Measurements from ENCODE around the gene SORBS2. TPM values are rescaled to one million over a fixed set of nuclear protein-coding genes. Genes with fewer than 3 reads are reported as not detected.

SORBS2 gene
- total RNA-seq, 1 donor from 2014 or later: 18.8 TPM

- no peak for DNase-seq (ENCODE audit: low read depth)
- no peak for TF ChIP-seq CTCF (IDR thresholded peaks at IDR 0.05; ENCODE audit: insufficient read depth, low read length, poor library complexity, severe bottlenecking)
- no peaks in the 10 kb centered on the region for H3K36me3 ChIP-seq (ENCODE audit: control insufficient read depth, insufficient read depth, low read length)
- H3K4me3 ChIP-seq (ENCODE audit: low read depth, low read length): no peak overlapping the region
- no peaks in the 10 kb centered on the region for H3K27me3 ChIP-seq (ENCODE audit: control insufficient read depth, insufficient read depth, low read length)
Measured at GRCh38 chr4:185723631-185724260, 88.2 kb downstream of the SORBS2 start.

- Histone ChIP-seq H3K4me3 (ENCODE audit: low read depth, low read length) (no peak overlapping the region), H3K27me3 (ENCODE audit: control insufficient read depth, insufficient read depth, low read length) (no peaks in the 10 kb centered on the region), H3K36me3 (ENCODE audit: control insufficient read depth, insufficient read depth, low read length) (no peaks in the 10 kb centered on the region)
- no peak for TF ChIP-seq CTCF (IDR thresholded peaks at IDR 0.05; ENCODE audit: insufficient read depth, low read length, poor library complexity, severe bottlenecking)
- DNase-seq (ENCODE audit: low read depth): no peak
Measured at GRCh38 chr4:185722029-185722316, 90.0 kb downstream of the SORBS2 start.

- TF ChIP-seq CTCF (IDR thresholded peaks at IDR 0.05; ENCODE audit: insufficient read depth, low read length, poor library complexity, severe bottlenecking): no peak
- H3K27me3 ChIP-seq (ENCODE audit: control insufficient read depth, insufficient read depth, low read length): no peaks in the 10 kb centered on the region
- H3K36me3 ChIP-seq (ENCODE audit: control insufficient read depth, insufficient read depth, low read length): no peaks in the 10 kb centered on the region
- no peak overlapping the region for H3K4me3 ChIP-seq (ENCODE audit: low read depth, low read length)
- DNase-seq (ENCODE audit: low read depth): no peak
Measured at GRCh38 chr4:185721190-185722028, 90.6 kb downstream of the SORBS2 start.

DNA sequence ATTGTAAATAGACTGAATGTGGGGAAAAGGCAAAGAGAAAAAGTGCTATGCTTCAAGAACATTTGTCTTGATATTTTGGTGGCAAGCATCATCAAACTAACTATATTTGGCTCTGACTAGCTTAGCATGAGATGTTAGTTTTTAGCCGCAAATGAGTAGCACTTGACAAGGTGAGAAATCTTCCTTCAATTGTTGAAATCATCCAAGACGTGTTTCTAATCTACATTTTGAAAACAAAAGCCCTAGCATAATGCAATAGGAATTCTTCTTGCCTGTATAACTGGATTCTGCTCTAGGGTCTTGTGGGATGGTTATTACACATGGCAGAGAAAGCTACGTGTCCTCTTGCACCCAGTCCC lies 92.5 kb downstream of the SORBS2 start:
- Histone ChIP-seq H3K36me3 (ENCODE audit: control insufficient read depth, insufficient read depth, low read length) (no peaks in the 10 kb centered on the region), H3K4me3 (ENCODE audit: low read depth, low read length) (no peak overlapping the region), H3K27me3 (ENCODE audit: control insufficient read depth, insufficient read depth, low read length) (no peaks in the 10 kb centered on the region)
- no peak for DNase-seq (ENCODE audit: low read depth)
- no peak for TF ChIP-seq CTCF (IDR thresholded peaks at IDR 0.05; ENCODE audit: insufficient read depth, low read length, poor library complexity, severe bottlenecking)

DNA sequence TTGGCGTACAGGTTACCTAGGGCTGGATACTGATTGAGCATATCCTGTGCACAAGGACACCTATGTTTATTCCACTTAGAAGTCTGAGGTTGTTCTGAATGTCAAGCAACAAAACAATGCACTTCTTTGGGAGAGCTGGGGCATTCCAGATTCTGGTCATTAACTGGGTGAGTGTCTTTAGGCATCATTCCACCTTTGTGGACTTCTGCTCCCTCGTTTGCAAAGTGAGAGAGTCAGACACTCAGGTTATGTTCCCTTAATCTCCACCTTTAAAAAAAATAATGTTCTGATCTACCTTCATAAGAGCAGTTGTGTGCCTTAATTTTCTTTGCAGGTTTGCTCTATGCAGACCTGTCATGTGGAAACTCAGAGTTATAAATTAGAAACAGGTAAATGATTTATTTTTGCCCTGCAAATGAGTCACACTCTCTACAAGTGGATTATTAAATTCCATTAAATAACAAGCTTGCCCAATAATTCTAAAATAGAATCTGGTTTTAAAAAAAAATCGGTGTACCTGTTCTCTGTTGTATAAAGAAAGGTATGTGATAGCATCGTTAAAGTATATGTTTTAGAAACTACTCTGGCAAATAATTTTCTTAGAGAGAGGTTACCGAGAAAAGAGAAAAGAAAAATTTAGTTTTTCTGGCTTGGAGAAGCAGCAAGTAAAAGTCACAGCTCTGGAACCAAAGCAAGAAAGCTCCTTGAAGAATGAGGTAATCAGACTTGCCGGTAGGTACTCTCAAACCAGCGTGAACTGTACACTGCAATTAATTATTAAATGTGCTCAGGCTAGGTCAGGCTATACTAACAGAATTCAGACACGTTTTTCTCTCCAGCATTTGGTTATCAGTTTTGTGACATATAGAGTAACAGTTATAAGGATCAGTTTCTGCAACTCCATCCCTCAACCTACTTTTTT lies 93.2 kb downstream of the SORBS2 start:
- no peaks in the 10 kb centered on the region for H3K27me3 ChIP-seq (ENCODE audit: control insufficient read depth, insufficient read depth, low read length)
- no peaks in the 10 kb centered on the region for H3K36me3 ChIP-seq (ENCODE audit: control insufficient read depth, insufficient read depth, low read length)
- no peak for TF ChIP-seq CTCF (IDR thresholded peaks at IDR 0.05; ENCODE audit: insufficient read depth, low read length, poor library complexity, severe bottlenecking)
- H3K4me3 ChIP-seq (ENCODE audit: low read depth, low read length): no peak overlapping the region
- DNase-seq (ENCODE audit: low read depth): peak; percentile 69
